GM23248 (cell line): Measurements from ENCODE around the gene EIF2B1.

Experiments used
- EZH2 ChIP-seq: fragments of 200-600 bp; sonication (generic); IDR thresholded peaks from 2 replicates; pipeline ENCODE4 v1.6.1; 2018; ENCODE audit warnings: antibody characterized with exemption, mild to moderate bottlenecking; ENCODE audit not compliant: insufficient read depth, poor library complexity, severe bottlenecking
- EZH2phosphoT487 ChIP-seq: fragments of 200-600 bp; sonication (generic); IDR thresholded peaks from 2 replicates; pipeline ENCODE4 v1.6.1; 2018; ENCODE audit warnings: antibody characterized with exemption, moderate library complexity, mild to moderate bottlenecking, low read depth; ENCODE audit not compliant: insufficient read depth

- TF ChIP-seq EZH2: no peak
- no peak for TF ChIP-seq EZH2phosphoT487
Observed at GRCh38 chr12:123597100-123597499, 36.4 kb downstream of the EIF2B1 start.
